ENCODE measurements around the gene KIFAP3. TPM values are rescaled to one million over a fixed set of nuclear protein-coding genes. Genes with fewer than 3 reads are reported as not detected.
"Not testable (repeated sequence)": the region's sequence is repeated elsewhere in the genome, so short reads cannot be mapped to it uniquely, and the experiment has no call there.

Gene KIFAP3
- total and polyA plus RNA-seq, 4 donors, result 4.5 to 11.1 (median 6.9) TPM

GRCh38 chr1:169921080-169921479 is 153.4 kb downstream of the KIFAP3 start:
- WGBS, result 98% methylated on average over 4 of the region's 4 CpGs
- no peak overlapping the region for H3K4me3 ChIP-seq (ENCODE audit: low read depth in 1 of 3, low read length in 3 of 3)

GRCh38 chr1:169918927-169919326 is 155.6 kb downstream of the KIFAP3 start:
- Histone ChIP-seq H3K4me3 (ENCODE audit: low read depth in 1 of 3, low read length in 3 of 3) (no peak overlapping the region), H3K36me3 (ENCODE audit: control insufficient read depth in 4 of 4, insufficient read depth in 3 of 4, low read depth in 1 of 4, low read length in 3 of 4) (no peaks in the 10 kb centered on the region), H3K27me3 (ENCODE audit: control insufficient read depth in 4 of 4, insufficient read depth in 4 of 4, low read length in 3 of 4) (no peaks in the 10 kb centered on the region), H3K9ac (ENCODE audit: low read depth in 1 of 2, low read length in 2 of 2) (no peak overlapping the region), H3K27ac (ENCODE audit: low read depth in 1 of 2, low read length in 2 of 2) (no peak overlapping the region), H3K9me3 (ENCODE audit: control insufficient read depth in 4 of 4, low read length in 3 of 4) (no peaks in the 10 kb centered on the region), H3K4me1 (ENCODE audit: control insufficient read depth in 4 of 4, insufficient read depth in 4 of 4, low read length in 3 of 4) (no peaks in the 10 kb centered on the region)
- TF ChIP-seq TAF1 (conservative IDR thresholded peaks at IDR 0.05) (no peak), EGR1 (IDR thresholded peaks at IDR 0.05; ENCODE audit: low read depth in 2 of 2) (no peak), RAD21 (IDR thresholded peaks at IDR 0.05) (no peak), HNF4G (IDR thresholded peaks at IDR 0.05) (no peak), JUND (IDR thresholded peaks at IDR 0.05) (no peak), RXRA (IDR thresholded peaks at IDR 0.05) (no peak), SP1 (IDR thresholded peaks at IDR 0.05) (no peak)
- TF ChIP-seq, protein P1, sequence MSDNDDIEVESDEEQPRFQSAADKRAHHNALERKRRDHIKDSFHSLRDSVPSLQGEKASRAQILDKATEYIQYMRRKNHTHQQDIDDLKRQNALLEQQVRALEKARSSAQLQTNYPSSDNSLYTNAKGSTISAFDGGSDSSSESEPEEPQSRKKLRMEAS (IDR thresholded peaks at IDR 0.05), result no peak
- 96% methylated on average over 1 of the region's 1 CpG for WGBS
- DNase-seq (ENCODE audit: low spot score), result no peak

More at GRCh38 chr1:169921080-169921479, 153.4 kb downstream of the KIFAP3 start:
- Histone ChIP-seq H3K4me1 (ENCODE audit: control insufficient read depth in 4 of 4, insufficient read depth in 4 of 4, low read length in 3 of 4) (no peaks in the 10 kb centered on the region), H3K36me3 (ENCODE audit: control insufficient read depth in 4 of 4, insufficient read depth in 3 of 4, low read depth in 1 of 4, low read length in 3 of 4) (no peaks in the 10 kb centered on the region), H3K27ac (ENCODE audit: low read depth in 1 of 2, low read length in 2 of 2) (no peak overlapping the region), H3K9ac (ENCODE audit: low read depth in 1 of 2, low read length in 2 of 2) (no peak overlapping the region), H3K27me3 (ENCODE audit: control insufficient read depth in 4 of 4, insufficient read depth in 4 of 4, low read length in 3 of 4) (no peaks in the 10 kb centered on the region), H3K9me3 (ENCODE audit: control insufficient read depth in 4 of 4, low read length in 3 of 4) (no peaks in the 10 kb centered on the region)
- no peak for DNase-seq (ENCODE audit: low spot score)
- TF ChIP-seq CTCF (IDR thresholded peaks at IDR 0.05; ENCODE audit: low read depth, low read length, missing input control) (no peak), GABPA (IDR thresholded peaks at IDR 0.05 in 1 of 2, conservative IDR thresholded peaks at IDR 0.05 in 1 of 2) (no peak), EGR1 (IDR thresholded peaks at IDR 0.05; ENCODE audit: low read depth in 2 of 2) (no peak), HNF4A (conservative IDR thresholded peaks at IDR 0.05) (no peak), YY1 (IDR thresholded peaks at IDR 0.05) (no peak)
- TF ChIP-seq, protein P1 (IDR thresholded peaks at IDR 0.05), result no peak

DNA sequence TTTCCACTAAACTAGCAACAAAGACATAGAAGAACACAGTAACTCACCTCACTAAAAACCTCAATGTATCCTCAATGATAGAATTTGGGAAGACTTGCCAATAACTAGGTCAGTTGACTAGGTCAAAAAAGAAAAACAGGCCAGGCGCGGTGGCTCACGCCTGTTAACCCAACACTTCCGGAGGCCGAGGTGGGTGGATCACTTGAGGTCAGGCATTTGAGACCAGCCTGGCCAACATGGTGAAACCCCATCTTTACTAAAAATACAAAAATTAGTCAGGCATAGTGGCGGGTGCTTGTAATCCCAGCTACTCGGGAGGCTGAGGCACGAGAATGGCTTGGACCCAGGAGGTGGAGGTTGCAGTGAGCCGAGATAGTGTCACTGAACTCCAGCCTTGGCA is 156.3 kb downstream of the KIFAP3 start:
- not testable (repeated sequence) for H3K9me3 ChIP-seq (ENCODE audit: control insufficient read depth in 4 of 4, low read length in 3 of 4); H3K27ac ChIP-seq (ENCODE audit: low read depth in 1 of 2, low read length in 2 of 2); H3K4me1 ChIP-seq (ENCODE audit: control insufficient read depth in 4 of 4, insufficient read depth in 4 of 4, low read length in 3 of 4); H3K9ac ChIP-seq (ENCODE audit: low read depth in 1 of 2, low read length in 2 of 2); DNase-seq (ENCODE audit: low spot score); H3K36me3 ChIP-seq (ENCODE audit: control insufficient read depth in 4 of 4, insufficient read depth in 3 of 4, low read depth in 1 of 4, low read length in 3 of 4); H3K4me3 ChIP-seq (ENCODE audit: low read depth in 1 of 3, low read length in 3 of 3); H3K27me3 ChIP-seq (ENCODE audit: control insufficient read depth in 4 of 4, insufficient read depth in 4 of 4, low read length in 3 of 4)
- 95% methylated on average over 9 of the region's 9 CpGs for WGBS

GRCh38 chr1:169915150-169915549 is 159.3 kb downstream of the KIFAP3 start:
- Histone ChIP-seq H3K36me3 (ENCODE audit: control insufficient read depth in 4 of 4, insufficient read depth in 3 of 4, low read depth in 1 of 4, low read length in 3 of 4) (no peaks in the 10 kb centered on the region), H3K27me3 (ENCODE audit: control insufficient read depth in 4 of 4, insufficient read depth in 4 of 4, low read length in 3 of 4) (no peaks in the 10 kb centered on the region), H3K4me3 (ENCODE audit: low read depth in 1 of 3, low read length in 3 of 3) (no peak overlapping the region), H3K9me3 (ENCODE audit: control insufficient read depth in 4 of 4, low read length in 3 of 4) (no peaks in the 10 kb centered on the region), H3K9ac (ENCODE audit: low read depth in 1 of 2, low read length in 2 of 2) (no peak overlapping the region), H3K27ac (ENCODE audit: low read depth in 1 of 2, low read length in 2 of 2) (no peak overlapping the region), H3K4me1 (ENCODE audit: control insufficient read depth in 4 of 4, insufficient read depth in 4 of 4, low read length in 3 of 4) (no peaks in the 10 kb centered on the region)
- WGBS, result 53% methylated on average over 15 of the region's 15 CpGs
- no peak for DNase-seq (ENCODE audit: low spot score)
- TF ChIP-seq, protein P2, sequence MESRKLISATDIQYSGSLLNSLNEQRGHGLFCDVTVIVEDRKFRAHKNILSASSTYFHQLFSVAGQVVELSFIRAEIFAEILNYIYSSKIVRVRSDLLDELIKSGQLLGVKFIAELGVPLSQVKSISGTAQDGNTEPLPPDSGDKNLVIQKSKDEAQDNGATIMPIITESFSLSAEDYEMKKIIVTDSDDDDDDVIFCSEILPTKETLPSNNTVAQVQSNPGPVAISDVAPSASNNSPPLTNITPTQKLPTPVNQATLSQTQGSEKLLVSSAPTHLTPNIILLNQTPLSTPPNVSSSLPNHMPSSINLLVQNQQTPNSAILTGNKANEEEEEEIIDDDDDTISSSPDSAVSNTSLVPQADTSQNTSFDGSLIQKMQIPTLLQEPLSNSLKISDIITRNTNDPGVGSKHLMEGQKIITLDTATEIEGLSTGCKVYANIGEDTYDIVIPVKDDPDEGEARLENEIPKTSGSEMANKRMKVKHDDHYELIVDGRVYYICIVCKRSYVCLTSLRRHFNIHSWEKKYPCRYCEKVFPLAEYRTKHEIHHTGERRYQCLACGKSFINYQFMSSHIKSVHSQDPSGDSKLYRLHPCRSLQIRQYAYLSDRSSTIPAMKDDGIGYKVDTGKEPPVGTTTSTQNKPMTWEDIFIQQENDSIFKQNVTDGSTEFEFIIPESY (IDR thresholded peaks at IDR 0.05), result no peak
- no peak for TF ChIP-seq JUND (IDR thresholded peaks at IDR 0.05)
- no peak for TF ChIP-seq HNF4A (conservative IDR thresholded peaks at IDR 0.05)
- TF ChIP-seq RAD21 (IDR thresholded peaks at IDR 0.05), result no peak
- no peak for TF ChIP-seq GABPA (IDR thresholded peaks at IDR 0.05 in 1 of 2, conservative IDR thresholded peaks at IDR 0.05 in 1 of 2)
- no peak for TF ChIP-seq RXRA (IDR thresholded peaks at IDR 0.05)
- TF ChIP-seq, protein P1 (IDR thresholded peaks at IDR 0.05), result no peak
- TF ChIP-seq, protein P3, sequence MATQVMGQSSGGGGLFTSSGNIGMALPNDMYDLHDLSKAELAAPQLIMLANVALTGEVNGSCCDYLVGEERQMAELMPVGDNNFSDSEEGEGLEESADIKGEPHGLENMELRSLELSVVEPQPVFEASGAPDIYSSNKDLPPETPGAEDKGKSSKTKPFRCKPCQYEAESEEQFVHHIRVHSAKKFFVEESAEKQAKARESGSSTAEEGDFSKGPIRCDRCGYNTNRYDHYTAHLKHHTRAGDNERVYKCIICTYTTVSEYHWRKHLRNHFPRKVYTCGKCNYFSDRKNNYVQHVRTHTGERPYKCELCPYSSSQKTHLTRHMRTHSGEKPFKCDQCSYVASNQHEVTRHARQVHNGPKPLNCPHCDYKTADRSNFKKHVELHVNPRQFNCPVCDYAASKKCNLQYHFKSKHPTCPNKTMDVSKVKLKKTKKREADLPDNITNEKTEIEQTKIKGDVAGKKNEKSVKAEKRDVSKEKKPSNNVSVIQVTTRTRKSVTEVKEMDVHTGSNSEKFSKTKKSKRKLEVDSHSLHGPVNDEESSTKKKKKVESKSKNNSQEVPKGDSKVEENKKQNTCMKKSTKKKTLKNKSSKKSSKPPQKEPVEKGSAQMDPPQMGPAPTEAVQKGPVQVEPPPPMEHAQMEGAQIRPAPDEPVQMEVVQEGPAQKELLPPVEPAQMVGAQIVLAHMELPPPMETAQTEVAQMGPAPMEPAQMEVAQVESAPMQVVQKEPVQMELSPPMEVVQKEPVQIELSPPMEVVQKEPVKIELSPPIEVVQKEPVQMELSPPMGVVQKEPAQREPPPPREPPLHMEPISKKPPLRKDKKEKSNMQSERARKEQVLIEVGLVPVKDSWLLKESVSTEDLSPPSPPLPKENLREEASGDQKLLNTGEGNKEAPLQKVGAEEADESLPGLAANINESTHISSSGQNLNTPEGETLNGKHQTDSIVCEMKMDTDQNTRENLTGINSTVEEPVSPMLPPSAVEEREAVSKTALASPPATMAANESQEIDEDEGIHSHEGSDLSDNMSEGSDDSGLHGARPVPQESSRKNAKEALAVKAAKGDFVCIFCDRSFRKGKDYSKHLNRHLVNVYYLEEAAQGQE (IDR thresholded peaks at IDR 0.05), result no peak
- no peak for TF ChIP-seq FOXA2 (IDR thresholded peaks at IDR 0.05)
